ENCODE data around the gene FOXC1. TPM values are rescaled to one million over a fixed set of nuclear protein-coding genes. Genes with fewer than 3 reads are reported as not detected.

FOXC1 gene
- total and polyA plus RNA-seq, 2 donors from 2014 or later: 18.0 to 58.5 TPM

DNA sequence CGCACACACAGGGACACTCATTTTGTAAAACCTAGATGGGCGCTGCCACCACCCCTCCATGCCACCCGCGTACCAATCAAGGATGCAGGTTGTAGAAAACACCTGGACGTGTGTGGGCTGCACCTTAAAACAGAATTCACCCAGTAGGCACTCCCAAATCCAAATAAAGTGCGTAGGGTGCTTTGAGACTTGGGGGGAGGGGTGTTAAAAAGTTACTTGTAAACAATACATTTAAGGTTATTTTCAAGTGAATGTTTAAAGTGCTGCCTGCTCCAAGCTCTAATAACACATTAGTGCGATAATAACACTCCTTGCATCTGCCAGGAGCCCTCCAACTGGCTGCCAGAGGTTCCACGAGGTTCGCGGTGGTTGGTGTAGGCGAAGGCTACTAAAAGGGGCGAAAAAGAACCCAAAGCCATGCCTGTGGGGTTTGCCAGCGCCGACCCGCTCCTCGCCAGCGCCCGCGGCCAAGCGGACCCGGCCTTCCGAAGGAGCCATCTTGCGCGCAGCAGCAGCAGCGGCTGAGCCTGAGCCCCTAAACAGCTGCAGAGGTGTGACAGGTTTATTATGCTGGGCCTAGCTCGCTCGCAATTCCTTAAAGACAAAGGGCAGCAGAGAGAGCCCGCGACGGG, 11.5 kb downstream of the FOXC1 start:
- no peak for FAIRE-seq
- no peak overlapping the region for H3K9ac ChIP-seq (ENCODE audit: low read length in 3 of 3)
- H3K27me3 ChIP-seq (ENCODE audit: control insufficient read depth, insufficient read depth, low read length): peaks cover 16% of the 10 kb centered on the region
- H3K9me3 ChIP-seq (ENCODE audit: control insufficient read depth in 2 of 3, insufficient read depth in 1 of 3, low read length in 3 of 3): no peaks in the 10 kb centered on the region
- H3K27ac ChIP-seq (ENCODE audit: low read depth in 2 of 2, low read length in 2 of 2): peak overlapping the region in 1 of 2 donors; percentile 33
- H3K36me3 ChIP-seq (ENCODE audit: control insufficient read depth in 2 of 3, insufficient read depth in 3 of 3, low read length in 3 of 3): no peaks in the 10 kb centered on the region
- intact Hi-C loops (cut with DNase I): no loop called here
- peaks cover 0 to 3% (median 2%) of the 10 kb centered on the region in 3 donors for H3K4me1 ChIP-seq (ENCODE audit: control insufficient read depth in 2 of 3, insufficient read depth in 2 of 3, low read depth in 1 of 3, low read length in 3 of 3)
- no peak overlapping the region for H3K4me3 ChIP-seq (ENCODE audit: low read length in 3 of 3)
- DNase-seq: peak in 4 of 5 donors; percentile 43 to 62 (median 54)
- TF ChIP-seq, protein P1, sequence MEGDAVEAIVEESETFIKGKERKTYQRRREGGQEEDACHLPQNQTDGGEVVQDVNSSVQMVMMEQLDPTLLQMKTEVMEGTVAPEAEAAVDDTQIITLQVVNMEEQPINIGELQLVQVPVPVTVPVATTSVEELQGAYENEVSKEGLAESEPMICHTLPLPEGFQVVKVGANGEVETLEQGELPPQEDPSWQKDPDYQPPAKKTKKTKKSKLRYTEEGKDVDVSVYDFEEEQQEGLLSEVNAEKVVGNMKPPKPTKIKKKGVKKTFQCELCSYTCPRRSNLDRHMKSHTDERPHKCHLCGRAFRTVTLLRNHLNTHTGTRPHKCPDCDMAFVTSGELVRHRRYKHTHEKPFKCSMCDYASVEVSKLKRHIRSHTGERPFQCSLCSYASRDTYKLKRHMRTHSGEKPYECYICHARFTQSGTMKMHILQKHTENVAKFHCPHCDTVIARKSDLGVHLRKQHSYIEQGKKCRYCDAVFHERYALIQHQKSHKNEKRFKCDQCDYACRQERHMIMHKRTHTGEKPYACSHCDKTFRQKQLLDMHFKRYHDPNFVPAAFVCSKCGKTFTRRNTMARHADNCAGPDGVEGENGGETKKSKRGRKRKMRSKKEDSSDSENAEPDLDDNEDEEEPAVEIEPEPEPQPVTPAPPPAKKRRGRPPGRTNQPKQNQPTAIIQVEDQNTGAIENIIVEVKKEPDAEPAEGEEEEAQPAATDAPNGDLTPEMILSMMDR (IDR thresholded peaks at IDR 0.05; ENCODE audit: borderline replicate concordance, extremely low read depth, insufficient read depth): no peak

GRCh38 chr6:1622220-1622850, 12.6 kb downstream of the FOXC1 start:
- peak overlapping the region in 1 of 2 donors; percentile 19 for H3K27ac ChIP-seq (ENCODE audit: low read depth in 2 of 2, low read length in 2 of 2)
- H3K9ac ChIP-seq (ENCODE audit: low read length in 3 of 3): peak overlapping the region in 1 of 3 donors; percentile 13
- FAIRE-seq (no peak), DNase-seq (peak; percentile 57 to 85 (median 80))
- H3K4me3 ChIP-seq (ENCODE audit: low read length in 3 of 3): no peak overlapping the region
- H3K27me3 ChIP-seq (ENCODE audit: control insufficient read depth, insufficient read depth, low read length): peaks cover 25% of the 10 kb centered on the region
- intact Hi-C loops (cut with DNase I): no loop called here
- peaks cover 0 to 3% (median 2%) of the 10 kb centered on the region in 3 donors for H3K4me1 ChIP-seq (ENCODE audit: control insufficient read depth in 2 of 3, insufficient read depth in 2 of 3, low read depth in 1 of 3, low read length in 3 of 3)
- TF ChIP-seq, protein P1 (IDR thresholded peaks at IDR 0.05; ENCODE audit: borderline replicate concordance, extremely low read depth, insufficient read depth): no peak
- H3K9me3 ChIP-seq (ENCODE audit: control insufficient read depth in 2 of 3, insufficient read depth in 1 of 3, low read length in 3 of 3): no peaks in the 10 kb centered on the region
- no peaks in the 10 kb centered on the region for H3K36me3 ChIP-seq (ENCODE audit: control insufficient read depth in 2 of 3, insufficient read depth in 3 of 3, low read length in 3 of 3)

- Histone ChIP-seq H3K27me3 (ENCODE audit: control insufficient read depth, insufficient read depth, low read length) (peaks cover 27% of the 10 kb centered on the region), H3K4me1 (ENCODE audit: control insufficient read depth in 2 of 3, insufficient read depth in 2 of 3, low read depth in 1 of 3, low read length in 3 of 3) (peaks cover 0 to 3% (median 0%) of the 10 kb centered on the region in 3 donors), H3K36me3 (ENCODE audit: control insufficient read depth in 2 of 3, insufficient read depth in 3 of 3, low read length in 3 of 3) (no peaks in the 10 kb centered on the region), H3K9ac (ENCODE audit: low read length in 3 of 3) (peak overlapping the region in 1 of 3 donors; percentile 13), H3K4me3 (ENCODE audit: low read length in 3 of 3) (peak overlapping the region in 2 of 3 donors; percentile 21 to 73), H3K9me3 (ENCODE audit: control insufficient read depth in 2 of 3, insufficient read depth in 1 of 3, low read length in 3 of 3) (no peaks in the 10 kb centered on the region), H3K27ac (ENCODE audit: low read depth in 2 of 2, low read length in 2 of 2) (peak overlapping the region in 1 of 2 donors; percentile 33)
- intact Hi-C loops (cut with DNase I): no loop called here
- no peak for FAIRE-seq
- TF ChIP-seq, protein P1 (IDR thresholded peaks at IDR 0.05; ENCODE audit: borderline replicate concordance, extremely low read depth, insufficient read depth): no peak
- DNase-seq: peak in 4 of 5 donors; percentile 54 to 73 (median 62)
These were observed 13.4 kb downstream of the FOXC1 start for GRCh38 chr6:1622851-1623768.
